GM10248 (cell line): ENCODE data around the gene MALRD1.

Experiments used
- CTCF ChIA-PET: fragments of 300-600 bp; sonication (Branson Sonifier 250); formaldehyde crosslinking; extraction: SDS; loops from one replicate; lab custom pipeline; 2021; ENCODE audit warnings: antibody characterized with exemption; lab: Yijun Ruan, JAX
- POLR2A ChIA-PET: fragments of 350-650 bp; sonication (Branson Sonifier 250); formaldehyde crosslinking; extraction: SDS; loops from one replicate; lab custom pipeline; 2020; ENCODE audit warnings: antibody characterized with exemption; lab: Yijun Ruan, JAX
- DNase-seq: peaks from one replicate; pipeline ENCODE4 v3.0.0; 2012; ENCODE audit errors: extremely low spot score
- CTCF ChIP-seq: IDR thresholded peaks from 2 replicates; pipeline ENCODE4 v1.5.1; 2012; ENCODE audit warnings: mild to moderate bottlenecking, low read depth; ENCODE audit errors: extremely low read depth, missing control alignments, control extremely low read depth

Gene MALRD1

GRCh38 chr10:19119191-19119590, 70.6 kb downstream of the MALRD1 start:
- TF ChIP-seq CTCF: no peak
- DNase-seq: no peak
- ChIA-PET CTCF (no interaction called here), POLR2A (no interaction called here)

- ChIA-PET POLR2A (no interaction called here), CTCF (no interaction called here)
- DNase-seq: no peak
- no peak for TF ChIP-seq CTCF
These were observed 71.8 kb downstream of the MALRD1 start for GRCh38 chr10:19120381-19120908.

- DNase-seq: no peak
- CTCF ChIA-PET: no interaction called here
- TF ChIP-seq CTCF: no peak
- POLR2A ChIA-PET: no interaction called here
These were observed 85.4 kb downstream of the MALRD1 start for GRCh38 chr10:19133992-19134391.

- ChIA-PET POLR2A (no interaction called here), CTCF (interaction anchor here (1.0 kb wide), 1 partner anchor 64 kb away, joined by 3 read pairs; no protein-coding TSS in a partner anchor)
- no peak for DNase-seq
- TF ChIP-seq CTCF: no peak
These were observed 94.4 kb downstream of the MALRD1 start for GRCh38 chr10:19142967-19143366.

GRCh38 chr10:19144206-19144605, 95.6 kb downstream of the MALRD1 start:
- TF ChIP-seq CTCF: no peak
- POLR2A ChIA-PET: no interaction called here
- CTCF ChIA-PET: interaction anchor here (1.6 to 1.9 kb wide), 2 partner anchors 9 to 17 kb away, joined by 3 to 5 read pairs; no protein-coding TSS in a partner anchor
- no peak for DNase-seq

- CTCF ChIA-PET: interaction anchor here (0.8 to 1.2 kb wide), 4 partner anchors 9 to 16 kb away, joined by 3 to 4 read pairs (median 3); no protein-coding TSS in a partner anchor
- DNase-seq: no peak
- POLR2A ChIA-PET: no interaction called here
- no peak for TF ChIP-seq CTCF
These were observed 105.8 kb downstream of the MALRD1 start for GRCh38 chr10:19154375-19154774.
